Mucosa of descending colon (tissue), 3 donors: ENCODE results near the gene NIPA2. TPM values are rescaled to one million over a fixed set of nuclear protein-coding genes. Genes with fewer than 3 reads are reported as not detected.

ENCODE experiments used
- ATAC-seq: fragments of 200-7000 bp; cut with Tn5 transposase; one replicate; pipeline ENCODE4 v1.9.1; 2020; ENCODE audit warnings: mild to moderate bottlenecking, moderate library complexity
- DNase-seq, 3 donors: peaks; one replicate each; pipeline ENCODE4 v3.0.0-alpha.2; 2020
- H3K36me3 ChIP-seq: fragments of 200-600 bp; one replicate; pipeline ENCODE4 v1.8.0; 2021; ENCODE audit warnings: low read depth, mild to moderate bottlenecking
- H3K4me1 ChIP-seq: fragments of 200-600 bp; one replicate; pipeline ENCODE4 v1.8.0; 2021; ENCODE audit warnings: low read depth, mild to moderate bottlenecking
- H3K4me3 ChIP-seq: fragments of 200-600 bp; one replicate; pipeline ENCODE4 v1.8.0; 2021; ENCODE audit warnings: mild to moderate bottlenecking
- H3K9me3 ChIP-seq: fragments of 200-600 bp; one replicate; pipeline ENCODE4 v1.8.0; 2021; ENCODE audit warnings: mild to moderate bottlenecking
- CTCF ChIP-seq: fragments of 200-600 bp; IDR thresholded peaks from one replicate; pipeline ENCODE4 v1.8.0; 2022; ENCODE audit warnings: antibody characterized with exemption, mild to moderate bottlenecking
- intact Hi-C, 2 donors: fragments of 100-400 bp; cut with DNase I in 1 of 2; cut with micrococcal nuclease in 1 of 2; formaldehyde crosslinking; loops; one replicate each; pipeline versions ENCODE4 v1.11.0 to v1.11.1; 2022; cut with DNase I, micrococcal nuclease
- long read RNA-seq, 2 donors: library from polyadenylated mRNA; unstranded; transcript quantifications; one replicate each; pipeline ENCODE4 v2.0.0, GENCODE V29; 2019 to 2021
- total RNA-seq, 3 donors: library from RNA; stranded (reverse); fragmentation: NEBNext Ultra II Directional in 2 of 3; extraction: Animal tissue kit (Norgen Biotek cat#: 25700) in 2 of 3; gene quantifications; one replicate each; pipeline versions ENCODE4 v1.2.1 to v1.2.4, GENCODE V29; 2021 to 2023
- donor health status: DM: no; HTN: no; CAD: no; lungs with moderate emphysema.
- donor health status: DM: no; HTN: no; CAD: no.
- donor health status: DM: no; HTN: yes; CAD: no.

NIPA2 gene
- 10 to 100 TPM; 50.7 to 77.7 (median 71.7) TPM for total RNA-seq
- long read RNA-seq, donor 1, transcript NIPA2-201 (8 exons, 3,233 nt): minor isoform, 12 of 87 reads
- long read RNA-seq, donor 1, transcript NIPA2-203 (6 exons, 2,280 nt): major isoform, 19 of 87 reads
- long read RNA-seq, donor 1, transcript NIPA2-204 (7 exons, 3,130 nt): minor isoform, 9 of 87 reads
- long read RNA-seq, donor 1, partial matches to known transcripts: 1 of 87 reads
- long read RNA-seq, donor 1, other reads (novel, unspliced or antisense): 45 of 87 reads
- long read RNA-seq, donor 2, transcript NIPA2-201 (8 exons, 3,233 nt): minor isoform, 5 of 82 reads
- long read RNA-seq, donor 2, transcript NIPA2-204 (7 exons, 3,130 nt): minor isoform, 6 of 82 reads
- long read RNA-seq, donor 2, transcript NIPA2-203 (6 exons, 2,280 nt): major isoform, 26 of 82 reads
- long read RNA-seq, donor 2, partial matches to known transcripts: 11 of 82 reads
- long read RNA-seq, donor 2, other reads (novel, unspliced or antisense): 33 of 82 reads

DNA sequence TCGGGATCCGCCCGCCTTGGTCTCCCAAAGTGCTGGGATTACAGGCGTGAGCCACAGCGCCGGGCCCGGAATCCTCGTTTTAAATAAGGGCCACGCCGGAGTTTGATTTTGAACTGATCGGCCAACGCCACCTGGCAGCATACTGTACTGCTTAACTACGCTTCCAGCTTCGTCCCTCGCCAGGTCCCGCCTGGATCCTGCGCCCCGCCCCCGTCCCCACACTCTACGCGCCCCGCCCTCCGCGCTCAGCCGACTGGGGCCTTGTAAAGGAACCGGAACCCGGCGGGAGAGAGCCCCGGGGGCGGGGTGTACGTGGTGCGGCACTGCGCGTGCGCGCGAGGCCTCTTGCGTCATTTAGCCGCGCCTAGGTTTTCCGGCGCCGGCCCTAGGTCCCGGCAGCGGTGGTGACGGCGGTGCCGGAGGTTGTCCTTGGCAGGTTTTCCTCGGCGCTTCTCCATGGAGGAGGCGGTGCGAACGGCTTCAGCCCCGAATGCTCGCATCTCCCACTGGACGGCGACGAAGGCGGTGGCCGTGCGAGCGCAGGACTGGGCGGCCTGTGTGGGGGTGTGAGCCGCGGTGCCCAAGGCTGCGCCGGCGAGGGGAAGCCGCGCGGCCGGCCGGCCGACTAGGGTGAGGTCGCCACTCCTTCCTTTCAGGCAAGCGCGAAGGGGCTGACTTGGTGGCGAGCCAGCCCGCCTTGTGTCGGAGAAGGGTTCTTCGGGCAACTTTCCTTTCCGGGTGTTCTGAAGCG, at the start of gene NIPA2:
Gene NIPA2 (plus strand): TSS at position 375 of the 751 bp plus-strand sequence. CDS start 13,066 bp downstream, outside the sequence.
- intact Hi-C loops: no loop called here
- peak; percentile 98 to 100 (median 99) for DNase-seq
- no peak for TF ChIP-seq CTCF
- Histone ChIP-seq H3K4me1 (peaks cover 17% of the 10 kb centered on the region), H3K36me3 (peaks cover 5% of the 10 kb centered on the region), H3K9me3 (peaks cover 2% of the 10 kb centered on the region), H3K4me3 (peak within 1 kb of the TSS; percentile 74)
- peak; percentile 97 for ATAC-seq

GRCh38 chr15:22794063-22794462, 44.4 kb upstream of the NIPA2 start:
- H3K36me3 ChIP-seq: no peaks in the 10 kb centered on the region
- no peak for TF ChIP-seq CTCF
- ATAC-seq (no peak), DNase-seq (no peak)
- no peaks in the 10 kb centered on the region for H3K4me1 ChIP-seq
- no peak overlapping the region for H3K4me3 ChIP-seq
- peaks cover 9% of the 10 kb centered on the region for H3K9me3 ChIP-seq
- intact Hi-C loops: no loop called here

DNA sequence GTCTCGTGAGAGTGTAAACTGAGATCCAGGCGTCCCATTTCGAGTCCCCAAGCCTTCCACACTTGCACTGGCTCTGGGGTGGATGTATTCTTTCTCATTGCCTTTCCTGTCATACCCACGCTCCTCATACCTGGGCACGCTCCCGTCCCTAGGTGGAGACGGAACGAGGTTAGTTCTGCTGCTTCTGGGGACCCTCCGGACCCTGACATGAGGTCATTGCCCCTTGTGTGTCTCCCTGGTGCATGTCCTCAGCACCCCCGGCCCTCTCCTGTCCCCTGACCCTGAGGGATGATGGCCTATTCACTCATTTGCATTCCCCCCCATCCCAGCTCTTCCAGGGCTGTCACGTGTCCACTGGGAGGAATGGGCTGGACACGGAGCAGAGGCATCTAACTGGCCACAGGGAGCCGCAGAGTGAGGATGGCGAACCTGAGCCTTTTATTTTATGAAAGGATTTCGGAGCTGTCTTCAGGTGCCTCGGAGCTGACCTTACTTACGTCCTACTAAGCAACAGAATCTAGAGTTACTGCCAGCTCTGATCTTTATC, 43.8 kb upstream of the NIPA2 start:
- no peak for ATAC-seq
- no peak for TF ChIP-seq CTCF
- intact Hi-C loops: no loop called here
- Histone ChIP-seq H3K4me3 (no peak overlapping the region), H3K36me3 (no peaks in the 10 kb centered on the region), H3K9me3 (peaks cover 3% of the 10 kb centered on the region), H3K4me1 (no peaks in the 10 kb centered on the region)
- no peak for DNase-seq

DNA sequence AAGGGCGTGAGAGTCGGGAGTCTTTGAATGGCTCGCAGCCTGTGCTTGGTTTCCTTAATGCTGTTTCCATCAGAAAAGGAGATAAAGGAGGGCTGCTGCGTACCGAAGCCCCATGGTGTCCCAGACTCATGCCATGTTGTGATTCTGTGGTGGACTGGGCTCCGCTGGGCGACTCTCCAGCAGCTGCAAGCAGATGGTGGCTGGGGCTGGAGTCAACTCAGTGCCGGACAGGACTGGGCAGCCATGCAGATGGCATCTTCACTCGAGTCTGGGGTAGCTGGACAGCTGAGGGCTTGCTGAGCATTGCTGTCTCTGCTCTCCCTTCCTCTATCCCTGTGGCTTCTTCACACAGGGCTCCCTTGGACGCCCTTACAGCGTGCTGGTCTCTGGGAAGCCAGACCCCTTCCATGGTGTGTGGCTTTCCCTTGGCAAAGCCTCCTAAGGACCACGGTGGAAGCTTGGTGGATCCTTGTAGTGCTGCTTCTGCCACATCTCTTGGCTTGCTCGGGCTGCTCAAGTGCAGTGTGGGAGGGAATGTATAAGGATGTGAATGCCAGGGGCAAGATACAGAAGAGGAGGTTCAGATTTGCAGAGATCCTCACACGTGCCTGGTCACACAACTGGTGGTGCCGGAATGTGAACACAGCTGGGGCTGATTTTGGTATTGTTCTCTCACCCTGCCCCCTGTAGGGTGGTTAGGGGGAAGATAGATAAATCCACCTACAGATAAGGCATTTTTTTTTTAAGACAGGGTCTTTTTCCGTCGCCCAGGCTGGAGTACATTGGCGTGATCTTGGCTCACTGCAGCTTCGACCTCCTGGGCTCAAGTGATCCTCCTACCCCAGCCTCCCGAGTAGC, 43.0 kb upstream of the NIPA2 start:
- no peaks in the 10 kb centered on the region for H3K4me1 ChIP-seq
- intact Hi-C loops: no loop called here

More for the DNA sequence above, 43.0 kb upstream of the NIPA2 start:
- H3K36me3 ChIP-seq: no peaks in the 10 kb centered on the region
- DNase-seq: no peak
- H3K9me3 ChIP-seq: no peaks in the 10 kb centered on the region
- H3K4me3 ChIP-seq: no peak overlapping the region
- no peak for TF ChIP-seq CTCF
- ATAC-seq: no peak
